ENCODE data around the gene ASCL5. TPM values are rescaled to one million over a fixed set of nuclear protein-coding genes. Genes with fewer than 3 reads are reported as not detected.
A peak's percentile ranks its signal among the peaks of the same experiment; 100 is the strongest.

ASCL5 gene
- total and polyA plus RNA-seq, 2 experiments from 2014 or later = not detected

- DNase-seq (ENCODE audit: low spot score) = no peak
- Histone ChIP-seq H4K20me1 (ENCODE audit: insufficient read depth, poor library complexity, severe bottlenecking) (no peaks in the 10 kb centered on the region), H3K27ac (no peak overlapping the region), H3K79me2 (no peaks in the 10 kb centered on the region), H2AFZ (no peak overlapping the region), H3K27me3 (peaks cover 28% of the 10 kb centered on the region), H3K9me3 (ENCODE audit: low read depth) (no peaks in the 10 kb centered on the region), H3K4me3 (no peak overlapping the region), H3K9me2 (replicated peaks; ENCODE audit: insufficient read depth) (no peaks in the 10 kb centered on the region), H3K4me2 (peak overlapping the region; percentile 91), H3K4me1 (ENCODE audit: insufficient read depth) (no peaks in the 10 kb centered on the region), H3K36me3 (replicated peaks; ENCODE audit: insufficient read depth, low read depth) (no peaks in the 10 kb centered on the region)
- TF ChIP-seq CTCF (IDR thresholded peaks at IDR 0.05; ENCODE audit: poor library complexity) (no peak), EZH2 (IDR thresholded peaks at IDR 0.05; ENCODE audit: borderline replicate concordance) (no peak), EZH2phosphoT487 (IDR thresholded peaks at IDR 0.05; ENCODE audit: low read depth, severe bottlenecking, unreplicated experiment) (no peak)
- 97% methylated on average over 22 of the region's 25 CpGs for WGBS (ENCODE audit: low lambda C conversion rate, missing lambda C conversion rate)
These were observed 11.5 kb downstream of the ASCL5 start for GRCh38 chr1:201115390-201115937.

DNA sequence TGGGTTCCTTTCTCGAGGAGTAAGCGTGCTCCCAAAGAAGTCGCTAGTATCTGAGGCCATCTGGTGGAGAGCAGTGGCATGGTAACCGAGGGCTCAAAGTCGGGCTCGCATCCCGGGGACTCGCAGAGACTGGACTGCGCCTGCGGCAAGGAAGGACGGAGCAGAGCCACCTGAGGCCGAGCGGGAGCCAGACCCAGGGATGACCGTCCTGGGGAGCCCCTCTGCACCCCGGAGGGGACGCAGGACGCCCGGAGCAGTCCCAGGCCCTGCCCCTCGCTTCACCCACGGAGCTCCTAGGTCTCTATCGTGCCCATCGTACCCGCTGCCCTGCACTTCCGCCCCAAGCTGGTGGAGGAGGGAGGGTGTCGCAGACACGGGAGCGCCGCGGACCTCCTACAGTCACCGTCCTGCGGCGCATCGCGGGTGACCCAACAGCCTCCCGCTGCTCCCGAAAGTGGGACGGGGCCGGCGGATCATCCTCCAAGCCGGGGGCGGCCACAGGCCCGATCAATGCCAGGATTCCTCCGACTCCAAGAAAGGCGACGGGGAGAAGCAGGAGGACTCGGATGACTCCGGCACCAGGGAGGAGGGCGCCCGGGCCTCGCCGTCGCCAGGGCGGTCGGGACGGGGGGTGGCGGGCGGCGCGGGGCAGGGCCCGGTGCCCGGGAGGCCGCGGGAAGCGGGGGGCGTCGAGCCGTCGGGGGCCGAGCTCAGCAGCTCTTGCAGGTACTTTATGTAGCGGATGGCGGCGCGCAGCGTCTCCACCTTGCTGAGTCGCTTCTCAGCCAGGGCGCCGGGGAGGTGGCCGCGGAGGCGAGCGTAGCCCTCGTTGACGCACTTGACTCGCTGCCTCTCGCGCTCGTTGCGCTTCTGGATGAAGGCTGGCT is 12.5 kb downstream of the ASCL5 start:
- Histone ChIP-seq H4K20me1 (ENCODE audit: insufficient read depth, poor library complexity, severe bottlenecking) (no peaks in the 10 kb centered on the region), H3K36me3 (replicated peaks; ENCODE audit: insufficient read depth, low read depth) (no peaks in the 10 kb centered on the region), H3K4me1 (ENCODE audit: insufficient read depth) (no peaks in the 10 kb centered on the region), H3K4me2 (peak overlapping the region; percentile 91), H3K27ac (no peak overlapping the region), H3K79me2 (no peaks in the 10 kb centered on the region), H3K9me2 (replicated peaks; ENCODE audit: insufficient read depth) (no peaks in the 10 kb centered on the region), H3K27me3 (peaks cover 20% of the 10 kb centered on the region), H2AFZ (peak overlapping the region; percentile 58), H3K9me3 (ENCODE audit: low read depth) (no peaks in the 10 kb centered on the region), H3K4me3 (peak overlapping the region; percentile 54)
- DNase-seq (ENCODE audit: low spot score) = peak; percentile 93
- no peak for TF ChIP-seq EZH2 (IDR thresholded peaks at IDR 0.05; ENCODE audit: borderline replicate concordance)
- TF ChIP-seq CTCF (IDR thresholded peaks at IDR 0.05; ENCODE audit: poor library complexity) = peak; percentile 88
- 3% methylated on average over 71 of the region's 88 CpGs for WGBS (ENCODE audit: low lambda C conversion rate, missing lambda C conversion rate)

DNA sequence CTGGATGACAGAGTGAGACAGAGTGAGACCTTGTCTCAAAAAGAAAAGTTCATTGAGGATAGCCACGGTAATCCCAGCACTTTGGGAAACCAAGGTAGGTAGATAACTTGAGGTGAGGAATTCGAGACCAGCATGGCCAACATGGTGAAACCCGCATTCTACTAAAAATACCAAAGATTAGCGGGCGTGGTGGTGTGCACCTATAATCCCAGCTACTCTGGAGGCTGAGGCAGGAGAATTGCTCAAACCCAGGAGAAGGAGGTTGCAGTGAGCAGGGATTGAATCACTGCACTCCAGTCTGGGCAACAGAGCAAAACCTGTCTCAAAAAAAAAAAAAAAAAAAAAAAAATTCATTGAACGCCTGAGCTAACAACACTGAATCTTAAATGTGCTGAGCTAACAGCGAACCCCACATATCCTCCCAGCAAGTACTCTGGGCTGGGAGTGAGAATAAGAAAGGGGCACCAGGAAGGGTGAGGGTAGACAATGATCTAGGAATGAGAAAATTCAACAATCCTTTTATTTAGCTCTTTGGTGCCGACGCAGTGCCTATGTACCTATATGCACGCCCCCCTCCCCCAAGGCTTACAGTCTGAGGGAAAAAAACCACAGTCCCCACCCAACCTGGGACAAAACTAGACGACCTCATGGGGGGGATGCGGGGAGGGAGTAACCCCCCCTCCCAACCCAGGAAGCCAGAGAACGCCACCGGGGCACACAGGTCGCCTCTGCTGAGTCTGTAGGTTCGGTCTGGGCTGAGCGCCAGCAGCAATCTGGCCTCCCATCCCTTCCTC is 13.3 kb downstream of the ASCL5 start:
- Histone ChIP-seq H2AFZ (no peak overlapping the region), H3K27ac (no peak overlapping the region), H3K4me1 (ENCODE audit: insufficient read depth) (no peaks in the 10 kb centered on the region), H4K20me1 (ENCODE audit: insufficient read depth, poor library complexity, severe bottlenecking) (no peaks in the 10 kb centered on the region), H3K4me3 (no peak overlapping the region), H3K36me3 (replicated peaks; ENCODE audit: insufficient read depth, low read depth) (no peaks in the 10 kb centered on the region), H3K9me3 (ENCODE audit: low read depth) (no peaks in the 10 kb centered on the region), H3K4me2 (peak overlapping the region; percentile 91), H3K9me2 (replicated peaks; ENCODE audit: insufficient read depth) (no peaks in the 10 kb centered on the region), H3K79me2 (no peaks in the 10 kb centered on the region), H3K27me3 (peaks cover 16% of the 10 kb centered on the region)
- no peak for DNase-seq (ENCODE audit: low spot score)
- 45% methylated on average over 16 of the region's 17 CpGs for WGBS (ENCODE audit: low lambda C conversion rate, missing lambda C conversion rate)
- no peak for TF ChIP-seq EZH2phosphoT487 (IDR thresholded peaks at IDR 0.05; ENCODE audit: low read depth, severe bottlenecking, unreplicated experiment)
- TF ChIP-seq EZH2 (IDR thresholded peaks at IDR 0.05; ENCODE audit: borderline replicate concordance) = no peak
- TF ChIP-seq CTCF (IDR thresholded peaks at IDR 0.05; ENCODE audit: poor library complexity) = no peak
